SU-DHL-6 (cell line): Measurements from ENCODE around the gene OTOGL.
"Not testable (repeated sequence)": the region's sequence is repeated elsewhere in the genome, so short reads cannot be mapped to it uniquely, and the experiment has no call there.

ENCODE experiments used
- H2AFZ ChIP-seq: fragments of 200-600 bp; sonication (generic); 2 replicates; pipeline ENCODE4 v1.6.1; 2014; ENCODE audit warnings: low read depth, mild to moderate bottlenecking, moderate library complexity, mixed read lengths, antibody characterized with exemption, low read length; ENCODE audit not compliant: severe bottlenecking
- H3F3A ChIP-seq: fragments of 200-600 bp; shearing (Covaris generic); 2 replicates; pipeline ENCODE4 v1.6.0; 2016; ENCODE audit warnings: antibody characterized with exemption, mild to moderate bottlenecking; ENCODE audit not compliant: insufficient read depth
- H3K27ac ChIP-seq: fragments of 200-600 bp; sonication (generic); 2 replicates; pipeline ENCODE4 v1.5.1; 2016; ENCODE audit warnings: low read depth, mild to moderate bottlenecking, low read length, moderate library complexity, mixed read lengths
- H3K27me3 ChIP-seq: fragments of 200-600 bp; sonication (generic), shearing (Covaris generic); 2 replicates; pipeline ENCODE4 v1.6.0; 2014; ENCODE audit warnings: mild to moderate bottlenecking, low read length
- H3K36me3 ChIP-seq: fragments of 200-600 bp; sonication (generic); 2 replicates; pipeline ENCODE4 v1.6.1; 2014; ENCODE audit warnings: mild to moderate bottlenecking, low read length, mixed read lengths
- H3K4me2 ChIP-seq: fragments of 300-600, 200-600 bp; shearing (Covaris generic), sonication (generic); 2 replicates; pipeline ENCODE4 v1.6.0; 2014; ENCODE audit warnings: low read length, low read depth, mild to moderate bottlenecking; ENCODE audit not compliant: poor library complexity, severe bottlenecking
- H3K4me3 ChIP-seq: fragments of 200-600 bp; sonication (generic); 2 replicates; pipeline ENCODE4 v1.5.1; 2014; ENCODE audit warnings: antibody characterized with exemption, low read length, mild to moderate bottlenecking, mixed read lengths; ENCODE audit not compliant: insufficient read depth, poor library complexity, severe bottlenecking
- H3K79me2 ChIP-seq: fragments of 200-600 bp; sonication (generic); 2 replicates; pipeline ENCODE4 v1.6.1; 2014; ENCODE audit warnings: mild to moderate bottlenecking, low read length, moderate library complexity; ENCODE audit not compliant: insufficient read depth
- H3K9ac ChIP-seq: fragments of 200-600 bp; sonication (generic); 2 replicates; pipeline ENCODE4 v1.7.0; 2014; ENCODE audit warnings: mild to moderate bottlenecking, low read length
- H3K9me2 ChIP-seq: fragments of 200-600 bp; sonication (generic); replicated peaks from 2 replicates; pipeline ENCODE4 v1.6.1; 2014; ENCODE audit warnings: low read length; ENCODE audit not compliant: insufficient read depth
- H3K9me3 ChIP-seq: fragments of 200-600 bp; sonication (generic); 2 replicates; pipeline ENCODE4 v1.6.1; 2014; ENCODE audit warnings: low read length, mixed read lengths; ENCODE audit not compliant: insufficient read depth
- H4K20me1 ChIP-seq: fragments of 200-600 bp; sonication (generic); 2 replicates; pipeline ENCODE4 v1.6.1; 2014; ENCODE audit warnings: low read depth, mild to moderate bottlenecking, antibody characterized with exemption, low read length, moderate library complexity, mixed read lengths
- CTCF ChIP-seq: fragments of 200-600 bp; sonication (generic); IDR thresholded peaks from one replicate; pipeline ENCODE4 v1.5.1; 2017; ENCODE audit warnings: antibody characterized with exemption, mild to moderate bottlenecking, low read length, moderate library complexity; ENCODE audit not compliant: insufficient read depth, poor library complexity, severe bottlenecking
- EZH2phosphoT487 ChIP-seq: fragments of 200-600 bp; sonication (generic), shearing (Covaris generic); conservative IDR thresholded peaks from 2 replicates; pipeline ENCODE4 v1.6.1; 2018; ENCODE audit warnings: mild to moderate bottlenecking, antibody characterized with exemption, low read length, moderate library complexity, mixed read lengths

OTOGL gene

GRCh38 chr12:80299219-80299618, 199.9 kb downstream of the OTOGL start:
- TF ChIP-seq EZH2phosphoT487 (no peak), CTCF (no peak)
- Histone ChIP-seq H3K9ac (no peak overlapping the region), H3F3A (no peaks in the 10 kb centered on the region), H3K79me2 (no peaks in the 10 kb centered on the region), H3K9me3 (no peaks in the 10 kb centered on the region), H3K4me3 (no peak overlapping the region), H3K9me2 (no peaks in the 10 kb centered on the region), H3K27ac (no peak overlapping the region), H3K27me3 (no peaks in the 10 kb centered on the region), H3K36me3 (no peaks in the 10 kb centered on the region), H4K20me1 (no peaks in the 10 kb centered on the region), H2AFZ (no peak overlapping the region), H3K4me2 (no peak overlapping the region)

GRCh38 chr12:80299976-80300375, 200.6 kb downstream of the OTOGL start:
- H3K79me2 ChIP-seq: no peaks in the 10 kb centered on the region
- no peaks in the 10 kb centered on the region for H3K9me2 ChIP-seq
- no peak overlapping the region for H3K27ac ChIP-seq
- H3K9ac ChIP-seq: no peak overlapping the region
- H3K27me3 ChIP-seq: no peaks in the 10 kb centered on the region
- no peaks in the 10 kb centered on the region for H3K36me3 ChIP-seq
- TF ChIP-seq EZH2phosphoT487 (no peak), CTCF (no peak)
- no peak overlapping the region for H2AFZ ChIP-seq
- H3K4me3 ChIP-seq: no peak overlapping the region
- no peak overlapping the region for H3K4me2 ChIP-seq
- H3K9me3 ChIP-seq: no peaks in the 10 kb centered on the region
- no peaks in the 10 kb centered on the region for H3F3A ChIP-seq
- H4K20me1 ChIP-seq: no peaks in the 10 kb centered on the region

- not testable (repeated sequence) for H4K20me1 ChIP-seq, H3K9me2 ChIP-seq
These were observed 208.1 kb downstream of the OTOGL start for GRCh38 chr12:80307436-80307835.

GRCh38 chr12:80313209-80313608, 213.9 kb downstream of the OTOGL start:
- H3K36me3 ChIP-seq: no peaks in the 10 kb centered on the region
- no peaks in the 10 kb centered on the region for H3K79me2 ChIP-seq
- H3F3A ChIP-seq: no peaks in the 10 kb centered on the region
- H3K9me2 ChIP-seq: no peaks in the 10 kb centered on the region
- no peaks in the 10 kb centered on the region for H4K20me1 ChIP-seq
- no peaks in the 10 kb centered on the region for H3K9me3 ChIP-seq
- TF ChIP-seq EZH2phosphoT487: no peak
- no peak for TF ChIP-seq CTCF
- no peak overlapping the region for H3K27ac ChIP-seq
- no peak overlapping the region for H2AFZ ChIP-seq
- no peak overlapping the region for H3K4me3 ChIP-seq
- no peak overlapping the region for H3K4me2 ChIP-seq
- no peak overlapping the region for H3K9ac ChIP-seq
- H3K27me3 ChIP-seq: no peaks in the 10 kb centered on the region

More at GRCh38 chr12:80307436-80307835, 208.1 kb downstream of the OTOGL start:
- not testable (repeated sequence) for H3K4me3 ChIP-seq, H3K79me2 ChIP-seq, H3K27ac ChIP-seq, H3K27me3 ChIP-seq, H3K36me3 ChIP-seq, H2AFZ ChIP-seq, H3K4me2 ChIP-seq, H3K9me3 ChIP-seq, H3F3A ChIP-seq, H3K9ac ChIP-seq
